ENCODE data around the gene G6PC2. TPM values are rescaled to one million over a fixed set of nuclear protein-coding genes. Genes with fewer than 3 reads are reported as not detected.

The G6PC2 gene
- polyA plus RNA-seq, 1 donor from 2014 or later: not detected

DNA sequence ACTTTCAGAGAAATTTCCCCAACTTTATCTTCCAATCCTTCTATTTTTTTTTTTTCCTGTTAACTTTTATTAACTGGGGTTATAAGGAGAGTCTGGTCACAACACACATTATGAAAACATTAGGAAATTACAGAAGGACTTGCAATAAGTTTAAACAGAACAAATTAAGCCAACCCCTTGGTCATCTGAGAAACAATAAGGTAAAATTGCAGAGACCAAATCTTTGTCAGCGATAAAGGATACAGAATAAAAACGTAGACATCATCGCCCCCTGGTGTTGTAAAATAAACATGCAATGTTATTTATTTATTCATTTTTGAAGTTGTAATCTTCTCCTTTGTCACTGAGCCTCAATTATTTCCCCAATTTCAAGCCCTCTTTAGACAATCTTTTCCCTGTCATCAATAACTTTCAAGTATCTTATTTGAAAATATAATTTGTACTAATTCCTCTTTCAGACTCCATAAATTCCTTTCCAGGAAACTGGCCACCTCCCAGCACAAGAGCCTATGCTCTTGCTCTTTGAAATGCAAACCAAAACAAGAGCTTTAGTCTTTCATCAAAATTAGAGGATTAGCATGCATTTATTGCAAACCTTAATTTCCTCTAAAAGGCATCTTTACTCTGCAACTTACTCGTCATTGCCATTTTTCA, 19.5 kb downstream of the G6PC2 start:
- Histone ChIP-seq H3K4me2 (ENCODE audit: low read length) (no peak overlapping the region), H3K9ac (ENCODE audit: low read length) (no peak overlapping the region), H3F3A (ENCODE audit: insufficient read depth, low read length, poor library complexity, severe bottlenecking) (no peaks in the 10 kb centered on the region), H4K20me1 (ENCODE audit: insufficient read depth) (no peaks in the 10 kb centered on the region), H3K79me2 (replicated peaks; ENCODE audit: insufficient read depth, low read length) (no peaks in the 10 kb centered on the region), H3K9me2 (ENCODE audit: insufficient read depth, low read length) (no peaks in the 10 kb centered on the region), H3K27ac (ENCODE audit: low read length) (no peak overlapping the region), H3K9me3 (ENCODE audit: low read length) (no peaks in the 10 kb centered on the region), H2AFZ (ENCODE audit: low read depth, low read length) (no peak overlapping the region), H3K36me3 (ENCODE audit: insufficient read depth, low read length) (no peaks in the 10 kb centered on the region), H3K27me3 (ENCODE audit: insufficient read depth, low read depth, low read length) (no peaks in the 10 kb centered on the region), H3K4me3 (ENCODE audit: low read length) (no peak overlapping the region)
- no peak for TF ChIP-seq EZH2 (IDR thresholded peaks at IDR 0.05; ENCODE audit: borderline replicate concordance, insufficient read depth, low read length, poor library complexity, severe bottlenecking)
- peak; percentile 51 for TF ChIP-seq CTCF (IDR thresholded peaks at IDR 0.05; ENCODE audit: poor library complexity, severe bottlenecking)
- TF ChIP-seq SMC3 (conservative IDR thresholded peaks at IDR 0.05; ENCODE audit: poor library complexity): peak; percentile 67
- peak; percentile 65 for TF ChIP-seq RAD21 (conservative IDR thresholded peaks at IDR 0.05)
- TF ChIP-seq TAF1 (IDR thresholded peaks at IDR 0.05; ENCODE audit: low read depth): no peak
- TF ChIP-seq REST (IDR thresholded peaks at IDR 0.05; ENCODE audit: borderline replicate concordance): no peak
- TF ChIP-seq EP300 (conservative IDR thresholded peaks at IDR 0.05; ENCODE audit: poor library complexity, severe bottlenecking): no peak

DNA sequence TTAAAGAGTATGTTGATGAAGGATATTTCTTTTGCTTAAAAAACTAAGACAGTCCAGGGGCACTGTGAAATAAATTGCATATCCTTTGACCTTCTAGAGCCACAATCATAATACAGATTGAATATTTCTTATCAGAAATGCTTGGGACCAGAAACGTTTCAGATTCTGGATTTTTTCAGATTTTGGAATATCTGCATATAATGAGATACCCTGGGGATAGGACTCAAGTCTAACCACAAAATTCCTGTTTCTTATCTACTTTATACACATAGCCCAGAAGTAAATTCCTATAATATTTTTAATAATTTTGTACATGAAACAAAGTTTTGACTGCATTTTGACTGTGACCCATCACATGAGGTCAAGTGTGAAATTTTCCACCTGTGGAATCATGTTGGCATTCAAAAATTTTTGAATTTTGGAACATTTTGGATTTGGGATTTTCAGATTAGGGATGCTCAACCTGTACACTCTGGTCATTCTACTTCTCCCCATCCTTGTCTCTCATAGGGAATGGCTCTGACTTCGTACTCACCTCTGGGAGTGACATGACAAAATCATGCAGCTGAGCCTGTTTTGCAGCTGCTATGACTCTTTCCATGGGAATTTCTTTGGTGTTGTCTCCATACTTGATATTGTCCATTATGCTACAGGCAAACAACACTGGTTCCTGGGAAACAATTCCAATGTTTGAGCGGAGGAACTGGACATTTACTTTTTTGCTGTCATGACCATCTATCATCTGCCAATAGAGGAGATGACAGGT, 25.7 kb downstream of the G6PC2 start:
- Histone ChIP-seq H3K4me2 (ENCODE audit: low read length) (no peak overlapping the region), H3K79me2 (replicated peaks; ENCODE audit: insufficient read depth, low read length) (no peaks in the 10 kb centered on the region), H2AFZ (ENCODE audit: low read depth, low read length) (no peak overlapping the region), H3K9ac (ENCODE audit: low read length) (no peak overlapping the region), H4K20me1 (ENCODE audit: insufficient read depth) (no peaks in the 10 kb centered on the region), H3F3A (ENCODE audit: insufficient read depth, low read length, poor library complexity, severe bottlenecking) (no peaks in the 10 kb centered on the region), H3K36me3 (ENCODE audit: insufficient read depth, low read length) (no peaks in the 10 kb centered on the region), H3K4me3 (ENCODE audit: low read length) (no peak overlapping the region), H3K9me3 (ENCODE audit: low read length) (no peaks in the 10 kb centered on the region), H3K27me3 (ENCODE audit: insufficient read depth, low read depth, low read length) (no peaks in the 10 kb centered on the region), H3K9me2 (ENCODE audit: insufficient read depth, low read length) (no peaks in the 10 kb centered on the region), H3K27ac (ENCODE audit: low read length) (no peak overlapping the region)
- no peak for TF ChIP-seq POLR2AphosphoS5 (IDR thresholded peaks at IDR 0.05)
- TF ChIP-seq SMC3 (conservative IDR thresholded peaks at IDR 0.05; ENCODE audit: poor library complexity): no peak
- TF ChIP-seq CTCF (IDR thresholded peaks at IDR 0.05; ENCODE audit: poor library complexity, severe bottlenecking): no peak
- no peak for TF ChIP-seq TAF1 (IDR thresholded peaks at IDR 0.05; ENCODE audit: low read depth)
- TF ChIP-seq RAD21 (conservative IDR thresholded peaks at IDR 0.05): no peak
- no peak for TF ChIP-seq EP300 (conservative IDR thresholded peaks at IDR 0.05; ENCODE audit: poor library complexity, severe bottlenecking)
- TF ChIP-seq REST (IDR thresholded peaks at IDR 0.05; ENCODE audit: borderline replicate concordance): no peak
- no peak for TF ChIP-seq MXI1 (conservative IDR thresholded peaks at IDR 0.05; ENCODE audit: poor library complexity, severe bottlenecking)
- no peak for TF ChIP-seq EZH2 (IDR thresholded peaks at IDR 0.05; ENCODE audit: borderline replicate concordance, insufficient read depth, low read length, poor library complexity, severe bottlenecking)
